Fibroblast of the aortic adventitia (primary cell): ENCODE data around the gene CHRM5. TPM values are rescaled to one million over a fixed set of nuclear protein-coding genes. Genes with fewer than 3 reads are reported as not detected.

Experiments used
- DNase-seq: peaks from one replicate; pipeline ENCODE4 v3.0.0-alpha.2; 2010; ENCODE audit warnings: low read depth
- H3K4me3 ChIP-seq: 2 replicates; pipeline ENCODE4 v1.5.1; 2011; ENCODE audit warnings: low read depth, mild to moderate bottlenecking, control low read depth, low read length, moderate library complexity
- total RNA-seq: library from RNA; depleted of rRNA; stranded (reverse); fragments of >200 nt; gene quantifications from 2 replicates; pipeline ENCODE4 v1.2.3, GENCODE V29; 2012; ENCODE audit warnings: low replicate concordance
- TF ChIP-seq, protein P1 (sequence below): IDR thresholded peaks from 2 replicates; pipeline ENCODE4 v1.5.1; 2011; ENCODE audit warnings: mild to moderate bottlenecking, low read length, control low read depth, inconsistent platforms; ENCODE audit not compliant: insufficient read depth

Gene CHRM5
- total RNA-seq, 1 donor, result not detected

DNA sequence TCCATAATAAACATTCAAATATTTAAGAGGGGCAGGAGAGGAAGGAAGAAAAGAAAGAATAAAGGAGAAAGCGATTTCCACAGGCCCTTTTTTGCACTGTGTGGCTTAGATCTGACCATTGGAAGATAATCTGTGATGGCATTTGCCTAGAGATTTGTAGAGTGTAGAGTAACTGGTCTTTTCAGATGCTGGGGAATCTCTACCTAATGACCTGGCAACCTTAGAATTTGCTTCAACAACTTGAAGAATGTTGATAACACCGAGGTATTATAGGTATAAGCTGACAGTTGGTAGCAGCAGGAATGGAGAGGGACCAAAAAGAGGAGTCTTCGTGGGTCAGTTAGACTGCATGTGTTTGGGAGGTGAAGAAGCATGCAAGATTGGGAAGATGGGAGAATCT is 91.6 kb downstream of the CHRM5 start:
- no peak for DNase-seq
- TF ChIP-seq, protein P1, sequence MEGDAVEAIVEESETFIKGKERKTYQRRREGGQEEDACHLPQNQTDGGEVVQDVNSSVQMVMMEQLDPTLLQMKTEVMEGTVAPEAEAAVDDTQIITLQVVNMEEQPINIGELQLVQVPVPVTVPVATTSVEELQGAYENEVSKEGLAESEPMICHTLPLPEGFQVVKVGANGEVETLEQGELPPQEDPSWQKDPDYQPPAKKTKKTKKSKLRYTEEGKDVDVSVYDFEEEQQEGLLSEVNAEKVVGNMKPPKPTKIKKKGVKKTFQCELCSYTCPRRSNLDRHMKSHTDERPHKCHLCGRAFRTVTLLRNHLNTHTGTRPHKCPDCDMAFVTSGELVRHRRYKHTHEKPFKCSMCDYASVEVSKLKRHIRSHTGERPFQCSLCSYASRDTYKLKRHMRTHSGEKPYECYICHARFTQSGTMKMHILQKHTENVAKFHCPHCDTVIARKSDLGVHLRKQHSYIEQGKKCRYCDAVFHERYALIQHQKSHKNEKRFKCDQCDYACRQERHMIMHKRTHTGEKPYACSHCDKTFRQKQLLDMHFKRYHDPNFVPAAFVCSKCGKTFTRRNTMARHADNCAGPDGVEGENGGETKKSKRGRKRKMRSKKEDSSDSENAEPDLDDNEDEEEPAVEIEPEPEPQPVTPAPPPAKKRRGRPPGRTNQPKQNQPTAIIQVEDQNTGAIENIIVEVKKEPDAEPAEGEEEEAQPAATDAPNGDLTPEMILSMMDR, result no peak
- H3K4me3 ChIP-seq, result no peak overlapping the region

- H3K4me3 ChIP-seq, result no peak overlapping the region
- TF ChIP-seq, protein P1, result no peak
- DNase-seq, result no peak
Measured at GRCh38 chr15:34064438-34064837, 96.1 kb downstream of the CHRM5 start.

DNA sequence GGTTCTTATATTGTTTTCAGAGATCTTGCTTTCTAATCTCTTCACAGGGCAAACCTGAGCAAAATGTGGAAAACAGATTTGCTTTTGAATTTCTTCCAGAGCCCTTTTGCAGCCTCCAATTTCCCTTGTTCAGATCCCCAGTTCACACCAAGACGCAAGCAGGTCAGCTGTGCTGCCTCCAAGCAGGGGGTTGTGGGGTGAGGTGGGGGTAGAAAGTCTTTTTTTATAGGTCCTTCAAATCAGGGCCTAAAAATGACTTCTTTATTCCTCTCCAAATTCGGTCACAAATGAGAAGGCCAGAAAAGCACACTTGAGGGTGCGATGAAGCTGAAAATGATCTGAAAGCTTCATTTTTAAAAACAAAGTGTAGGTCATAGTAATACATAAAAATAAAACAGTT is 97.0 kb downstream of the CHRM5 start:
- no peak for DNase-seq
- TF ChIP-seq, protein P1, result no peak
- H3K4me3 ChIP-seq, result no peak overlapping the region

- H3K4me3 ChIP-seq, result no peak overlapping the region
- TF ChIP-seq, protein P1, result no peak
- DNase-seq, result no peak
Measured at GRCh38 chr15:34065941-34066340, 97.6 kb downstream of the CHRM5 start.

GRCh38 chr15:34070003-34070402 is 101.7 kb downstream of the CHRM5 start:
- TF ChIP-seq, protein P1, result no peak
- no peak for DNase-seq
- H3K4me3 ChIP-seq, result no peak overlapping the region

DNA sequence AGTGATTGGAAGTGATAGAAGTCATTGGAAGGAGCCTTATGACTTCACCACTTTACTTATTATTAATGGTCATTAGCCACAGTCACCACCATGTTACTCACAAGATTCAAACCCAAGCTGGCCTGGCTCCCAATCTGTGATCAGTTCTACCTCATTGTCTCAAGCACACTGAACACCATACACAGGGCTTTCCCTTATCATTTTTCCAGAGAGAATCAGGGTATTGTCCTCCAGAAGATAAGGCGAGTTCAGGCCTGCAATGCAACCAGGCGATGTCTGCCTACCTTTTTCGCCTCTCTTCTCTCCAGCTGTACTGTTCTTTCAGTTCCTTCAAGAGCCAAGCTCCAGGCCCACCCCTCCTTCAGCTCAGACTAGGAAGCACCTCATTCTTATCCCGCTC is 108.5 kb downstream of the CHRM5 start:
- DNase-seq, result no peak
- H3K4me3 ChIP-seq, result no peak overlapping the region
- TF ChIP-seq, protein P1, result no peak

DNA sequence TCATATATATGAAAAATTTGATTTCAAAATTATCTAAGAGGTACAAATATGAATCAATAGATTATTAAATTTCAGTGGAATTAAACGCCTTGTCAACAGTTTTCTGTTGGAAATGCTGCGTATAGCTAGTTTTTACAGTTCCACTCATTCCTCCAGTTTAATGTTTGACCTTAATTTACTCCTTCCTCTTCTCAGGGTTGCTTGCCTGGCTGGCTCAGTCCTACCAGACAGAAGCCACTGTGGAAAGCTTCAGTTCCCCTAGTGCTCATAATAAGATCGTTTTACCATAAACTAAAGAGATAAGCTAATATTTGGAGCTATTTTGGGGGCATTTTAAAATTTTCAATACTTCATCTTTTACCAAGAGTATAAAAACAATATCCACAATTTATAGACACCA is 110.6 kb downstream of the CHRM5 start:
- TF ChIP-seq, protein P1, result no peak
- no peak for DNase-seq
- no peak overlapping the region for H3K4me3 ChIP-seq
